Fibroblast of lung (primary cell): ENCODE results near the gene IER3.

ENCODE experiments used
- CTCF ChIP-seq, 2 donors: IDR thresholded peaks in 1 of 2; conservative IDR thresholded peaks in 1 of 2; 1 replicate in 1 of 2; 2 replicates in 1 of 2; pipeline ENCODE4 v1.5.1; 2011 to 2012; ENCODE audit warnings: low read length in 2 of 2, control low read depth in 1 of 2, inconsistent platforms in 1 of 2, low read depth in 1 of 2, mild to moderate bottlenecking in 1 of 2
- EZH2 ChIP-seq: IDR thresholded peaks from 2 replicates; pipeline ENCODE4 v1.5.1; 2012; ENCODE audit warnings: low read length, control low read depth, mild to moderate bottlenecking; ENCODE audit errors: missing control alignments

- TF ChIP-seq CTCF (conservative IDR thresholded peaks at IDR 0.05 in 1 of 2, IDR thresholded peaks at IDR 0.05 in 1 of 2; ENCODE audit: low read depth in 1 of 2, low read length in 2 of 2), result no peak
- no peak for TF ChIP-seq EZH2
Measured at GRCh38 chr6:30767158-30767943, 23.0 kb upstream of the IER3 start.
